Measurements from ENCODE around the gene PLLP. TPM values are rescaled to one million over a fixed set of nuclear protein-coding genes. Genes with fewer than 3 reads are reported as not detected.

PLLP gene, protein sequence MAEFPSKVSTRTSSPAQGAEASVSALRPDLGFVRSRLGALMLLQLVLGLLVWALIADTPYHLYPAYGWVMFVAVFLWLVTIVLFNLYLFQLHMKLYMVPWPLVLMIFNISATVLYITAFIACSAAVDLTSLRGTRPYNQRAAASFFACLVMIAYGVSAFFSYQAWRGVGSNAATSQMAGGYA
- 2.1 and 3.0 TPM in 2 replicates for total RNA-seq

DNA sequence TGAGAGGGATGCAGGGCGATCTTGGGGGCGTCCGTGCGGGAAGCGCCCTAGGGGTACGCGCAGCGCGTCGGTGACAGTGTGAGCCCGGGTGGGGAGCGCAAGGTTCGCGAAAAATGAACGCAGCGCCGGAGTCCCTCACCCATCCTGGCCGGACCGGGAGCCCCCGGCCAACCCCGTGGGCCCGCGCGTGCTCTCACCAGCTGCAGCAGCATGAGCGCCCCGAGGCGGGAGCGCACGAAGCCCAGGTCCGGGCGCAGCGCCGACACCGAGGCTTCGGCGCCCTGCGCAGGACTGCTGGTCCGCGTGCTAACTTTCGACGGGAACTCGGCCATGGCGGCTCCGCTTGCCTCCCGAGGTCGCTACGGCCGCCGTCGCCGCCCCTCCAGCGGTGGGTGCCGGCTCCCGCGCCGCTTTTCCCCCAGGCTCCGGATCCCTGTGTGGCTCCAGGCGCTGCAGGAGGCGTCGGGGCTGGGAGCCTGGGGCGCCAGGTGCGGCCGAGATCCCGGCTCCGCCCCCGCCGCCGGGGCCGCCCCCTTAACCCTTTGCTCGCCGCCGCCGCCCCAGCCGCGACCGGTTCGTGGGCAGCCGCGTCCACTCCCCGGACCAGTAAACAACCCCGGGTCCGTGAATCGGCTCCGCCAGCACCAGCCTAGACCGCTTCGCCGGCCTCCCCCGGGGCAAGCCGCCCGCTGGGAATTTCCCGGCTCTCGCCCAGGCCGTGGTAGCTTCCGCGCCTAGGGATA is at the start of gene PLLP:
TSS of gene PLLP (minus strand) at position 464 of the 743 bp plus-strand sequence. CDS start at position 332, 132 bp downstream.

DNA sequence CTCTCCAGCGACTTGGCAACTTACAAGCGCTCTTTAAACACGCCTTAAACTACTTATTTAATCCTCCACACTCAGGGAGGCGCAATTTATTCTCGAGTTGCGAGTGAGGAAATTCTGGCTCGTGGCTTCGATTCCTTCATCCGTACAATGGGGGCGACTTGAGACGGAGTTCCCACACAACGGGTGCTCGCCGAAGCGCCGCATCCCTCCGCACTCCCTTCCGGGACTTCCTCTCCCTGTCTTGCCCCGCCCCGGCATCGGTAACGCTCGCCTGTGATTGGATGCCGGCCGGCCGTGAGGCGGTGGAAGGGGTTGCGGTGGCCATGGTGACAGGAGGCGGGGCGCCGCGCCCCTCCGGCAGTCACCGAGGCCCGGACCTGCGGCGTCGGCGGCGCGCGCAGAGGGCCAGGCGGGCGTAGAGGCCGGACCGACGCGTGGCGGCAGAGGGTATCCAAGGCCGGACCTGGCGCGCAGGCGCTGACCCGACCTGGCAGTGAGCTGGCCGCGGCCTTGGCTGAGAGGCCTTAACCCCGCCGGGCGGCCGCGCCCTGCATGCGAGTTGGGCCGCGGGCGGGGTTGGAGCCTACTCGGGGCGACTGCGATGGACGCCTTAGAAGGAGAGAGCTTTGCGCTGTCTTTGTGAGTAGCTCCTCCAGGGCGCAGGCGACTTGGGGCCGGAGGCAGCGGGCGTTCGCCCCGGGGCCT is 39.6 kb downstream of the PLLP start, which contains the start of gene ARL2BP:
TSS of gene ARL2BP (plus strand) at position 493 of the 705 bp plus-strand sequence. CDS start at position 602, 109 bp downstream.

Other genes starting within 250 kb of the PLLP start
- 87.7 and 89.0 TPM in 2 replicates for gene CPNE2, start 192.1 kb downstream of the PLLP start, total RNA-seq
- 58.0 and 66.2 TPM in 2 replicates for gene PSME3IP1, start 98.6 kb downstream of the PLLP start, total RNA-seq
- 29.7 and 30.0 TPM in 2 replicates for gene RSPRY1, start 98.3 kb downstream of the PLLP start, total RNA-seq
- 117 and 124 TPM in 2 replicates for gene ARL2BP, start 39.4 kb downstream of the PLLP start, total RNA-seq
- gene CCL22, start 74.1 kb upstream of the PLLP start, total RNA-seq, result not detected in 2 replicates
- 5.1 and 6.1 TPM in 2 replicates for gene CX3CL1, start 87.8 kb upstream of the PLLP start, total RNA-seq
- not detected in 2 replicates for gene CCL17, start 120.1 kb upstream of the PLLP start, total RNA-seq
- 59.5 and 68.2 TPM in 2 replicates for gene CIAPIN1, start 162.7 kb upstream of the PLLP start, total RNA-seq
- gene COQ9, start 162.8 kb upstream of the PLLP start, total RNA-seq, result 44.5 and 45.7 TPM in 2 replicates
- 96.7 and 107 TPM in 2 replicates for gene POLR2C, start 178.0 kb upstream of the PLLP start, total RNA-seq
- gene DOK4, start 201.8 kb upstream of the PLLP start, total RNA-seq, result 7.8 and 10.1 TPM in 2 replicates